Left forelimb (tissue), 1 donor: Measurements from ENCODE around the gene MSRB2.

Experiments used
- DNase-seq: peaks from one replicate; pipeline ENCODE4 v3.0.0-alpha.2; 2018; ENCODE audit warnings: low spot score

MSRB2 gene

DNA sequence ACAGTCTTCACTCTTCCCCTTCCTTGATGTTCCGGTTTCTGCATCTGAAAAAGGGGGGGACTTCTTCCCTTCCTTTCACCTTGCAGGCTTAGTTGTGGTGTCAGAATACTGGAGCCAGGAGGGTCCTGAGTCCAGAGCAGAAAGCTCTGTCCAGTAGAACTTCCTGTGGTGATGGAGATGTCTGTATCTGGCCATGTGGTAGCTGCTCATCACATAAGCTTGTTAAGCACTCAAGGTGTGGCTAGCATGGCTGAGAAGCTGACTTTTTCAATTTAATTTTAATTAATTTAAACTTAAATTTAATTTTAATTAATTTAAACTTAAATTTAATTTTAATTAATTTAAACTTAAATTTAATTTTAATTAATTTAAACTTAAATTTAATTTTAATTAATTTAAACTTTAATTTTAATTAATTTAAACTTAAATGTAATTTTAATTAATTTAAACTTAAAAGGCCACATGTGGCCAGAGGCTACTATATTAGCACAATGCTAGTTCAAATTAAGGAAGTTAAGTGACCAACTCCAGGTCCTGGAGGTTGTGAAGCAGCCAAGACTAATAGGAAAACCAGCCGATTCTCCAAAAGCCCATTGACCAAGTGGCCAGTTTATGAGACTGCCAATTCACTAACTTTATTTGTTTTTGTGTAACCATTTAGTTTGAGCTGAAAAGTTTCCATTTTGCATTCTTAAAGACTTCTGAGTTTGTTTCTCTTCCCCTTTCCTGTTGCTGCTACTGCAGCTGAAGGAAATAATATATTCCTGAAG is 16.3 kb downstream of the MSRB2 start:
- no peak for DNase-seq

- DNase-seq, result no peak
Observed at GRCh38 chr10:23114228-23114850, 19.0 kb downstream of the MSRB2 start.

DNA sequence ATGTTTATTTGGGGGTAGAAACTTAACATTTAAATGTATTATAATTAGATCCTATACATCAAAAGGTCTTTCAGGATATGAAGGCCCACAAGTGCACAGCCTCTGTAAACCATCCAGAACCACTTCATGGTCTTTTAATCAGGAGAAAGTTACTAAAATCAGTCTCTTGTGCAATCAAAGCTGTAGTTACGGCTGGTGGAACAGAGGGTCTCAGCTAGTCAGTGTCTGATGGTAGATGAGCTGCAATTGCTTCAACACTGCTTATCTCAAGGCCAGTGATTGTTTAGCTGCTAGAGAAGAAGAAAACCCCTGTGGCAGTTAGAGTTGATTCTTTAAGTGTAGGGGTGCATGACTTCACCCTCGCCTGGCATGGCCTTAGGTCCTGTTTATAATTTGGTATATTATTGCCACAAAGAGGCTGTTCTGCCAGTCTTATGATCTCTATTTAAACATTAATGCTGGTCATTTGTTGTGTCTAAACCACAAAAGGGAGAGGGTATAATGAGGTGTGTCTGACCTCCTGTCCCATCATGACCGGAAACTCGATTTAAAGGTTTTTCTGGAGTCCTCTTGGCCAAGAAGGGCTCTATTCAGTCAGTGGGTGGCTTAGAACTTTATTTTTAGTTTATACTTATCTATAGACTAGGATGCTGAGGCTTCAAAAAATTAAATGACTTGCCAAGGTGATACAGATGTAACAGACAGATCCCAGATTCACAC is 21.3 kb downstream of the MSRB2 start:
- no peak for DNase-seq

DNA sequence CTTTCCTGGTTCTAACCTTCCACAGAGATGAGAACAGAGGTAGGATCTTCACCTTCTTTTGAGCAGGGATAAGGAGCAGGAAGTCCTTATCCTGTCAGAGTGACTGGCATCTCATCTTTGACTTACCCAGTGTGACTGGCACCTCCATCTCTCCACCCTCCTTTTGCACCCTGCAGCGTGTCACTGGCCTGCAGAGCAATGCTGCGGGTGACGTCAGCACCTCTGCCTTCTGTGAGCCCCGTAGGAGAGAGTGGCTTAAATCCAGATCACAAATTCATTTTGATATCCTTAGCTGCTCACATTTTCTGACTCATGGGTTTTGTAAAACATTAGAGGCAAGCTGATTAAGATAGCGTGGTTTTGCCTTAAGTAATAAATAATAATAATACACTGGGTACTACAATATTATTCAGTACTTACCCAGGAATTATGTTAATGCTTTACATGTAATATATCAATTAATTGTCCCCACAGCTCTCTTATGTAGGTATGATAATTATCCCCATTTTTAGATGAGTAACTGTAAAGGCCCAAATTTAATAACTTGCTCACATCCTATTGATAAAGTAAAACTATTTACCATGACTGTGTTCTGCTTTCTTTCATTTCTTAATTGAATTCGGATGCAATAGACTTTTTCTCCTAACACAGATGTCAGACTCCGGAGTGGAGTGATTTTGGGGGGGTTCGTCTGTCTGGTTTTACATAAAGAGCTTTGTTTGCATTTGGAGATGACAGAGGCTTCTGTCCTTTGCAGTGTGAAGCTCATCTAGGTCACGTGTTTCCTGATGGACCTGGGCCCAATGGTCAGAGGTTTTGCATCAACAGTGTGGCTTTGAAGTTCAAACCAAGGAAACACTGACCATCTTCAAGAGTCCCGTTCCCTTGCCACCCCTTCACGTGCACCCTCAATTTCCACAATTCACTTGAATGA is 24.9 kb downstream of the MSRB2 start:
- no peak for DNase-seq

DNA sequence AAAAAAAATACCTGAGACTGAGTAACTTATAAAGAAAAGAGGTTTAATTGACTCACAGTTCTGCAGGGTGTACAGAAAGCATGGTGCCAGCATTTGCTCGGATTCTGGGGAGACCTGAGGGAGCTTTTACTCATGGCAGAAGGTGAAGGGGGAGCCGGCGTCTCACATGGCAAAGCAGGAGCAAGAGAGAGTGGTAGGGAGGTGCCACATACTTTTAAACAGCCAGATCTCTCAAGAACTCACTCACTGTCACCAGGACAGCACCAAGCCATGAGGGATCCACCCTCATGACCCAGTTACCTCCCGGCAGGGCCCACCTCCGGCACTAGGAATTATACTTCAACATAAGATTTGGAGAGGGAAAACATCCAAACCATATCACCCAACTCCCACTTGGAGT is 25.8 kb downstream of the MSRB2 start:
- DNase-seq, result no peak

GRCh38 chr10:23136462-23136861 is 41.1 kb downstream of the MSRB2 start:
- no peak for DNase-seq

DNA sequence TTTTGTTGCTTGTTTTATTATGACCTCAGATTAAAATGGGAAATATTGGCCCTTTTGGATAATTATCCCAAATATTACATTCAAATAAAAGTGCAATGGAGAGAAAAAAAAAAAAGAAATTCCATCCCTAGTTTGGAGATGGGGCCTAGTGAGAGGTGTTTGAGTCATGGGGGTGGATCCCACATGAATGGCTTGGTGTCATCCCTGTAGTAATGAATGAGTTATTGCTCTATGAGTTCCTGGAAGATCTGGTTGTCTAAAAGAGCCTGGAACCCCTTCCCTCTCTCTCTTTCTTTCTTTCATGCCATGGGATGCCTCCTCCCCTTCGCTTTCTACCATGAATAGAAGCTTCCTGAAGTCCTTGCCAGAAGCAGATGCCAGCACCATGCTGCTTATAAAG is 44.3 kb downstream of the MSRB2 start:
- no peak for DNase-seq

DNA sequence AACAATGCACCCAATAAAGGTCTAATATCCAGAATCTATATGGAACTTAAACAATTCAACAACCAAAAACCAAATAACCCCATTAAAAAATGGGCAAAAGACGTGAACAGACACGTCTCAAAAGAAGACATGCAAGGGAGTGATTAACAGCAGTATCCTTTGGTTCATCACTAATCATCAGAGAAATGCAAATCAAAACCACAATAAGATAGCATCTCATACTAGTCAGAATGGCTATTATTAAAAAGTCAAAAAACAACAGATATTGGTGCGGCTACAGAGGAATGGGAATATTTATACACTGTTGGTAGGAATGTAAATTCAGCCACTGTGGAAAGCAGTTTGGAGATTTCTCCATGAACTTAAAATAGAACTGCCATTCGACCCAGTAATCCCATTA is 46.6 kb downstream of the MSRB2 start:
- DNase-seq, result no peak

- no peak for DNase-seq
Observed at GRCh38 chr10:23146258-23146657, 50.9 kb downstream of the MSRB2 start.

DNA sequence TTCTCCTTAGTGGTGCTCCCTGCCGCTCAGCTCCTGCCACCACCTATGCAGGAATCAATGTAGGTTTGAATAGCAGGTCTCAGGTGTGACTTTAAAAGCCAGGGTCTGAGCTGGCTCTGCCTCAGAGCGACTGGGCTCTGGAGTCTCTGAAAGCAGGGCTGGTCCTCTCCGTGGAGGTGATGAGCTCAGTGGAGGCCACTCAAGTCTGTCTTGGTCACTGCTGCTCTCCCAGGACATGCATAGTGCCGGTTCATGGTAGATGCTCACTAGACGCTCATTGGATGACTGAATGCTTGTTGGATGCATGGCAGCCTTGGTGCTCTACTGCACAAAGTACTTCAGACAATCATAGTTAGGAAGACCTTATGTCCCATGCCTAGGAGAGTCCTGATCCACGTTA is 51.7 kb downstream of the MSRB2 start:
- DNase-seq, result no peak

DNA sequence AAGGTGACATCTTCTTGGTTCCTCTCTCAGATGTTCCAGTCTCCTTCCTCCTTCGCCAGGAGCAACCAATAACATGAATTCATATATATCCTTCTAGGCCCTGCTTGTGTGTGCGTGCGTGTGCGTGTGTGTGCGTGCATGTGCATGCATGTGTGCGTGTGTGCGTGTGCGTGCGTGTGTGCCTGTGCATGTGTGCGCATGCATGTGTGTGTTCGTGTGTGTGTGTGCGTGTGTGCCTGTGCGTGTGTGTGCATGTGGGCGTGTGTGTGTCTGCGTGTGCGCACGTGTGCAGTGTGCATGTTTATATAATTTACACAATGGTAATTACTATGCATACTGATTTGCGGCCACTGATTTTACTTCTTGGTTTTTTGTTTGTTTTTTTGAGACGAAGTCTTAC is 52.8 kb downstream of the MSRB2 start:
- DNase-seq, result no peak

- DNase-seq, result no peak
Observed at GRCh38 chr10:23150091-23150490, 54.7 kb downstream of the MSRB2 start.

DNA sequence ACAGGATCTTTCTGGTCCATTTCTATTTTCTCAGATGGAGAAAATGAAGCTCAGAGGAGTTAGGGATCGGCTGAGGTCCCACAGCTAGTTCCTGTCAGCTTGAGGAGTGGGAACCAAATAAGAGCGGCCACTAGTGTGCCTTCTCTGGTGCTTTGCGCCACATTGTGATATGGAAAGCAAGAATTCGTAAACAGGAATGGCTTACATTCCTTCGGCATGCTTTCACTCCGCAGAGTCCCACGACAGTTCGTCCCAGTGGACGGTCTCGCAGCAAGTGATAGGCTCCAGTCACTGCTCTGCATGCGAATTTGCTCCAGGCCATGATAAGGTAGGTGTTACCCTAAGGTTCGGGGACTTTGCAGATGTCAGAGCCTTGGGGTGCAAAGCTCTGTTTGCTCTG is 55.2 kb downstream of the MSRB2 start:
- DNase-seq, result no peak

DNA sequence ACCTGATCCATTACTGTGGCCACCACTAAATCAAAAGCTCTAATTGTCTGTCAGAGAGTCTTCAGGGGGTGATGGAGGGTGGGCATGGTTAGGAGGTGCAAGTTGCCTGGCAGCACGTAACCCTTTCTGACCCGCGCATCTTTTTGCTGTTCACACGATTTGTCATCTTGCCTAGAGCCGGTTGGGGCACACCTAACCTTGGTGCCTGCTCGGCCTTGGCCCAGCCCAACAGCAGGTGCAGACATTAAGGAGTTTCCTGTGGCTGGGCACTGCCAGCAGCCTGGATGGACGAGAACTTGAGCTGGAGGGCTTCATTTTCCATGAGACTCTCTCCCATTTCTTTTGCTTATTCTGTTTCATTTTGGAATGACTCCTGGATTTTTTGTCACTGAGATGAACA is 55.7 kb downstream of the MSRB2 start:
- DNase-seq, result no peak

GRCh38 chr10:23155169-23155568 is 59.8 kb downstream of the MSRB2 start:
- DNase-seq, result no peak

DNA sequence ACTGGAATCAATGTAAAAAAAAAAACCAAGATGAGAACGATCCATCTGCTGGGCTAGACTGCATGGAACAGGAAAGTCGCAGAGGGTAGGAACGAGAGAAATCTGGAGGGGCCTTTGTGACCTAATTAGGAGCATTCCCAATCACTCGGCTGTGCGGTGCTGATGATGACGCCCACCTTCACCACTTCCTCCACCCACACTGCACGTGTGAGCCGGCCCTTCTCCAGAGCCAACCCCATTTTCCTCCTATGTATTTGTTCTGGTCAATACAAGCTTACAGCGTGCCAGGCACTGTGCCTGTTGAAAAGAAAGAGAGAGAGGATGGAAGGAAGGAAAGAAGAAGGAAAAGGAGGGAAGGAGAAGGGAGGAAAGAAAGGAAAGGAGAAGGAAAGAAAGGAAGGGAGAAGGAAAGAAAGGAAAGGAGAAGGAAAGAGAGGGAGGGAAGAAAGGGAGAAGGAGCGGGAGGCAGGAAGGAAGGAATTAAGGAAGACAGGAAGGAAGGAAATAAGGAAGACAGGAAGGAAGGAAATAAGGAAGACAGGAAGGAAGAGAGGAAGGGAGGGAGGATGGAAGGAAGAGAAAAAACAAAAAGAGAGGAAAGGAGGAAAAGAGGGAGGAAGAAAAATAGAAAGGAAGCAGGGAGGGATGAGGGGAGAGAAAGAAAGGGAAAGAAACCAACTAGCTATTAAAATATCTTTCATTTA is 61.2 kb downstream of the MSRB2 start:
- no peak for DNase-seq

DNA sequence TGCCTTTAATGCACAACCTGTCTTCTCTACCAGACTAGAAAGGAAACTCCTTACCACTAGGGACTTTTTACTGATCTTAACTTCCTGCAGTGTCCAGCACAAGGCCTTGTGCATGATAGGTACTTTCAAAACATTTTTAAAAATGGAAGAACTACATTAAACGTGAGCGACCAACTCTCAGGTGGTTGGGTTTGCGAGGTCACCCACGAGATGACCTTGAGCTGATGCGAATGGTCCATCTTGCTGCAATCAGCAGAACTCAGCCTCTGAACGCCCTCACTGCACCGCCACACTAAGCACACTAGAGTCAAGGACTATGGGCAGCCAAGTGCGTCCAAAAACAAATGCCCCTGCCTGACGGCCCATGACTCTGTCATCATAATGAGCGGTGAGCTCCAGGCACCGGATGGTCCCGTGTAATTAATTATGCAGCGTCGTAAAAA is 61.9 kb downstream of the MSRB2 start:
- DNase-seq, result no peak

DNA sequence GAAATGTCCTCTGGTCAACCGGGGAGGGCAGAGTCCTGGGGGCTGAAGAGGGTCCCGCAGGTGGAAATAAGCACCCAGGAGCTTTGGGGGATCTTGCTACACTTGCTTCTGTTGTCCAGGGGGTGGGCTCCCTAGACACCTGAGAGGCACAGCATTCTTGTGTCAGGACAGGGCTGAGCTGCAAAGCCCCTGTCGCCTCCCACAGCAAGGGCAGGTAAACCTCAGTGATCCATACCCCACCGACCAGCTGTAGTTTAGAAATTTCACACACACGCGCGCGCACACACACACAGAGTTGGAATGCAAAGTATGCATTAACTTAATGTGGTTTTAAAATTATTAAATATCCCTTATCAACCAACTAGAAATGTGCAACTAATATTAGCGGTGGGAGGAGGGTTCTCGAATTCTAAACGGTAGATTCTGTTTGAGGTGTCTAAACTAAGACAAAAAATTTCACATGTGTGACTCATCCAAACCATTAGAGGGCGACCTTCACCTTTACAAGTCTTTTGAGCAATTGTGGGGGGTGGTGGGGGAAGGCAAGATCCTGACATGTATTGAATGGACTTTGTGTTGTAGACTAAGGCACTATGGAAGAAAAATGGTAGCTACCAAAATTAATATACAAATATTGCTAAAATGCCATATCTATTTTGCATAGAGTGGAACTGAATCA is 62.5 kb downstream of the MSRB2 start:
- DNase-seq, result no peak

DNA sequence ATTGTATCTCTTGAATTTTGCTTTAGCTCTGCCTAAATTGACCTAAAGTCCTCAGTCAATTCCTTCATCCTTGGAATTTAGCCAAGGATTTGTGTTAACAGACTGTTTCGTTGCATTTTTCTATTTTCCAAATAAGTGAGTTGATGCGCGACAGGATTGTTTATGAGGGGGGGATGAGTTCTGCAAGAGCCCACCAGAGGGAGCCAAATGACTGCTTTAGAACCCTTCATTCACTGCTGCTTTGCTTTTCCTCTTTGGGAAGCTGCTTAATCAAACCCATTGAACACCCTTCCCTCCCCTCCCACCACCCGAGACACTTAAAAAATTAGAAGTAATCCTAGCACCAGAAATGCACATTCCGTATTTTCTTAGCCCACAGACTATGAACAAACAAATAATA is 63.0 kb downstream of the MSRB2 start:
- no peak for DNase-seq

- no peak for DNase-seq
Observed at GRCh38 chr10:23171232-23171876, 76.0 kb downstream of the MSRB2 start.
